AG04449 (cell line): Measurements from ENCODE around the gene CRYL1.

ENCODE experiments used
- CTCF ChIA-PET: fragments of 350-600 bp; formaldehyde crosslinking; extraction: SDS; loops from one replicate; lab custom pipeline; 2021; ENCODE audit warnings: antibody characterized with exemption; lab: Yijun Ruan, JAX
- POLR2A ChIA-PET: fragments of 400-600, 350-600 bp; formaldehyde crosslinking; extraction: SDS; loops from one replicate; lab custom pipeline; 2020; ENCODE audit warnings: antibody characterized with exemption, inconsistent platforms; lab: Yijun Ruan, JAX
- DNase-seq: peaks from one replicate; pipeline ENCODE4 v3.0.0-alpha.2; 2010; ENCODE audit warnings: low read depth, low spot score
- H3K4me3 ChIP-seq: 2 replicates; pipeline ENCODE4 v1.5.1; 2011; ENCODE audit warnings: low read depth, mild to moderate bottlenecking, control low read depth, low read length
- CTCF ChIP-seq: IDR thresholded peaks from one replicate; pipeline ENCODE4 v1.5.1; 2011; ENCODE audit warnings: mild to moderate bottlenecking, moderate library complexity, low read length, control low read depth, inconsistent platforms; ENCODE audit not compliant: insufficient read depth; ENCODE audit errors: missing control alignments

Gene CRYL1

GRCh38 chr13:20431080-20431479 lies 94.6 kb downstream of the CRYL1 start:
- H3K4me3 ChIP-seq, result no peak overlapping the region
- no peak for TF ChIP-seq CTCF
- DNase-seq, result no peak
- POLR2A ChIA-PET, result no interaction called here
- CTCF ChIA-PET, result no interaction called here

- TF ChIP-seq CTCF, result no peak
- H3K4me3 ChIP-seq, result no peak overlapping the region
- ChIA-PET POLR2A (no interaction called here), CTCF (no interaction called here)
- no peak for DNase-seq
These were observed 95.4 kb downstream of the CRYL1 start for GRCh38 chr13:20430296-20430695.

GRCh38 chr13:20429682-20430081 lies 96.0 kb downstream of the CRYL1 start:
- POLR2A ChIA-PET, result no interaction called here

GRCh38 chr13:20428666-20429644 lies 96.7 kb downstream of the CRYL1 start:
- TF ChIP-seq CTCF, result no peak
- ChIA-PET CTCF (interaction anchor here (1.0 kb wide), 1 partner anchor 28 kb away, joined by 3 read pairs; no protein-coding TSS in a partner anchor), POLR2A (no interaction called here)
- DNase-seq, result no peak
- H3K4me3 ChIP-seq, result no peak overlapping the region

More at GRCh38 chr13:20429682-20430081, 96.0 kb downstream of the CRYL1 start:
- DNase-seq, result no peak
- TF ChIP-seq CTCF, result no peak
- no peak overlapping the region for H3K4me3 ChIP-seq
- CTCF ChIA-PET, result no interaction called here

GRCh38 chr13:20426766-20427448 lies 98.8 kb downstream of the CRYL1 start:
- no peak for DNase-seq
- CTCF ChIA-PET, result no interaction called here
- POLR2A ChIA-PET, result interaction anchor here (0.6 to 0.7 kb wide), 2 partner anchors 387 to 618 kb away, joined by 3 read pairs; no protein-coding TSS in a partner anchor

More at GRCh38 chr13:20426766-20427448, 98.8 kb downstream of the CRYL1 start:
- no peak for TF ChIP-seq CTCF
- H3K4me3 ChIP-seq, result no peak overlapping the region
